ENCODE results near the gene LSAMP. TPM values are rescaled to one million over a fixed set of nuclear protein-coding genes. Genes with fewer than 3 reads are reported as not detected.

The LSAMP gene
- polyA plus RNA-seq, 1 of the 3 experiments (the other 2 are of a cell fraction): 6.6 TPM

- Histone ChIP-seq H4K20me1 (ENCODE audit: insufficient read depth) (no peaks in the 10 kb centered on the region), H3K9ac (no peak overlapping the region), H3K9me2 (no peaks in the 10 kb centered on the region; the same call in 1 of the 2 replicates), H3K4me2 (no peak overlapping the region), H3K79me2 (ENCODE audit: insufficient read depth) (no peaks in the 10 kb centered on the region), H3K27ac (ENCODE audit: low read depth in 2 of 2, low read length in 1 of 2) (peak overlapping the region in 1 of 2 experiments; percentile 16; a peak in 1 of 4 replicates), H3K36me3 (replicated peaks in 1 of 2; ENCODE audit: control insufficient read depth in 1 of 2, insufficient read depth in 2 of 2, low read length in 1 of 2) (no peaks in the 10 kb centered on the region), H3F3A (replicated peaks; ENCODE audit: insufficient read depth) (no peaks in the 10 kb centered on the region), H3K4me3 (ENCODE audit: low read depth in 2 of 2, low read length in 1 of 2) (no peak overlapping the region), H2AFZ (ENCODE audit: low read depth) (no peak overlapping the region), H3K4me1 (ENCODE audit: control insufficient read depth in 1 of 2, insufficient read depth in 2 of 2, low read depth in 1 of 2, low read length in 1 of 2) (peaks cover 0 to 11% of the 10 kb centered on the region in 2 experiments; a peak in 2 of 4 replicates), H3K9me3 (no peaks in the 10 kb centered on the region; the same call in 1 of the 2 replicates), H3K27me3 (ENCODE audit: insufficient read depth) (no peaks in the 10 kb centered on the region)
- peak; percentile 7 for DNase-seq
- 54% methylated on average over 4 of the region's 4 CpGs for WGBS (ENCODE audit: low lambda C conversion rate)
- ChIA-PET POLR2A (no interaction called here), CTCF (interaction anchor here (1.0 kb wide), 1 partner anchor 308 kb away, joined by 3 read pairs; no protein-coding TSS in a partner anchor)
- TF ChIP-seq SMC3 (IDR thresholded peaks at IDR 0.05; ENCODE audit: low read depth, low read length) (no peak), EP300 (IDR thresholded peaks at IDR 0.05; ENCODE audit: borderline replicate concordance in 1 of 2, low read depth in 1 of 2, low read length in 1 of 2) (no peak), MXI1 (IDR thresholded peaks at IDR 0.05; ENCODE audit: low read depth, low read length) (no peak), USF1 (IDR thresholded peaks at IDR 0.05; ENCODE audit: borderline replicate concordance, low read depth) (no peak), MAX (IDR thresholded peaks at IDR 0.05; ENCODE audit: low read depth) (no peak), POLR2AphosphoS5 (IDR thresholded peaks at IDR 0.05; ENCODE audit: low read depth, low read length) (no peak), ZBTB33 (IDR thresholded peaks at IDR 0.05; ENCODE audit: borderline replicate concordance, low read depth) (no peak), GATA2 (CRISPR knock-in tag; IDR thresholded peaks at IDR 0.05) (no peak; the same call in 1 of the 2 replicates), IRF3 (IDR thresholded peaks at IDR 0.05; ENCODE audit: low read depth, low read length) (no peak), RXRA (IDR thresholded peaks at IDR 0.05; ENCODE audit: borderline replicate concordance, low read depth) (no peak), CHD2 (IDR thresholded peaks at IDR 0.05; ENCODE audit: low read length, partially characterized antibody) (no peak), USF2 (IDR thresholded peaks at IDR 0.05; ENCODE audit: borderline replicate concordance, low read depth, low read length) (no peak), GABPA (IDR thresholded peaks at IDR 0.05; ENCODE audit: low read depth) (no peak), MEF2A (IDR thresholded peaks at IDR 0.05; ENCODE audit: borderline replicate concordance, low read depth) (no peak), REST (IDR thresholded peaks at IDR 0.05; ENCODE audit: low read depth, low read length) (no peak), RFX5 (IDR thresholded peaks at IDR 0.05; ENCODE audit: low read length) (no peak), FOXJ3 (CRISPR knock-in tag; IDR thresholded peaks at IDR 0.05) (no peak), NFIC (IDR thresholded peaks at IDR 0.05; ENCODE audit: borderline replicate concordance) (no peak), PBX3 (IDR thresholded peaks at IDR 0.05) (no peak)
Observed at GRCh38 chr3:116084999-116085791, 360.1 kb downstream of the LSAMP start.

All from SK-N-SH (cell line).